Nephron progenitor cell (in vitro differentiated cells): ENCODE data around the gene MRPL12.
A peak's percentile ranks its signal among the peaks of the same experiment; 100 is the strongest.

Experiments used
- DNase-seq: peaks from one replicate; pipeline ENCODE4 v3.0.0; 2021
- H3K27ac Mint-ChIP-seq: 2 replicates; pipeline ENCODE4 v1.8.0; 2021; ENCODE audit warnings: mild to moderate bottlenecking, moderate library complexity, mixed read lengths
- H3K27me3 Mint-ChIP-seq: 2 replicates; pipeline ENCODE4 v1.8.0; 2021; ENCODE audit warnings: mild to moderate bottlenecking, low read depth, mixed read lengths; ENCODE audit not compliant: poor library complexity
- H3K36me3 Mint-ChIP-seq: 2 replicates; pipeline ENCODE4 v1.8.0; 2021; ENCODE audit warnings: low read depth, mixed read lengths
- H3K4me1 Mint-ChIP-seq: 2 replicates; pipeline ENCODE4 v1.8.0; 2021; ENCODE audit warnings: mixed read lengths
- H3K4me3 Mint-ChIP-seq: 2 replicates; pipeline ENCODE4 v1.8.0; 2021; ENCODE audit warnings: mild to moderate bottlenecking, moderate library complexity, mixed read lengths
- H3K9me3 Mint-ChIP-seq: 2 replicates; pipeline ENCODE4 v1.8.0; 2021; ENCODE audit warnings: mild to moderate bottlenecking, moderate library complexity, mixed read lengths
- TF ChIP-seq, protein P1 (sequence below): fragments of 200-600 bp; sonication (generic); IDR thresholded peaks from 2 replicates; pipeline ENCODE4 v1.5.0; 2021; ENCODE audit warnings: antibody characterized with exemption

MRPL12 gene

DNA sequence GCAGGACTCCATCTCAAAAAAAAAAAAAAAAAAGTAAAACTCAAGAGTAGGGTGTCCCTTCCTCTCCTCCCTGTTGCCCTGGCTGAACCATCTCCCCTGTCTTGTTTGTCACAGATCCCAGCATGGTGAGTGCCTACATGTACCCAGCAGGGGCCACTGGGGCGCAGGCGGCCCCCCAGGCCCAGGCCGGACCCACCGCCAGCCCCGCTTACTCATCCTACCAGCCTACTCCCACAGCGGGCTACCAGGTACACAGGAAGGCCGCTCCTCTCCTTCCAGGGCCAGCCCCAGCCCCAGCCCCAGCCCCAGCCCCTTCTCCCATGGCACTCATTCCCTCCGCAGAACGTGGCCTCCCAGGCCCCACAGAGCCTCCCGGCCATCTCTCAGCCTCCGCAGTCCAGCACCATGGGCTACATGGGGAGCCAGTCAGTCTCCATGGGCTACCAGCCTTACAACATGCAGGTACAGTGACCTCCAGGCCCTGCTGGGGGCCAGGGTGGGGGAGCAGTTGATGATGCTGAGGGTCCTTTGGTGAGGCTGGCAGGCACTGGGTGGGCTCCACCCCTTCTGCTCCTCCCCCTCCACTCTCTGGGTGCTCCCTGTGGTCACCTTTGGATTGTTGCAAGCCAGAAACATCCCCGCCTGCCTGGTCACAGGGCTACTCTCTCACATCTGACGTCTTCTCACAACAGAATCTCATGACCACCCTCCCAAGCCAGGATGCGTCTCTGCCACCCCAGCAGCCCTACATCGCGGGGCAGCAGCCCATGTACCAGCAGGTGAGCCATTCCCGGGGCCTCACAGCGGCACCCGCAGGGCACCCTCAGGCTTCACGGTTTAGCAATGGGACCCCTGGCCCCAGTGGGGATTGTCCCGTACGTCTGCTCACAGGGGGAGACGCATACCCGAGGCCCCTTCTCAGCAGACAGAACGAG lies 2.5 kb upstream of the MRPL12 start:
- H3K27ac Mint-ChIP-seq: no peak overlapping the region
- peaks cover 27% of the 10 kb centered on the region for H3K4me1 Mint-ChIP-seq
- H3K27me3 Mint-ChIP-seq: no peaks in the 10 kb centered on the region
- TF ChIP-seq, protein P1, sequence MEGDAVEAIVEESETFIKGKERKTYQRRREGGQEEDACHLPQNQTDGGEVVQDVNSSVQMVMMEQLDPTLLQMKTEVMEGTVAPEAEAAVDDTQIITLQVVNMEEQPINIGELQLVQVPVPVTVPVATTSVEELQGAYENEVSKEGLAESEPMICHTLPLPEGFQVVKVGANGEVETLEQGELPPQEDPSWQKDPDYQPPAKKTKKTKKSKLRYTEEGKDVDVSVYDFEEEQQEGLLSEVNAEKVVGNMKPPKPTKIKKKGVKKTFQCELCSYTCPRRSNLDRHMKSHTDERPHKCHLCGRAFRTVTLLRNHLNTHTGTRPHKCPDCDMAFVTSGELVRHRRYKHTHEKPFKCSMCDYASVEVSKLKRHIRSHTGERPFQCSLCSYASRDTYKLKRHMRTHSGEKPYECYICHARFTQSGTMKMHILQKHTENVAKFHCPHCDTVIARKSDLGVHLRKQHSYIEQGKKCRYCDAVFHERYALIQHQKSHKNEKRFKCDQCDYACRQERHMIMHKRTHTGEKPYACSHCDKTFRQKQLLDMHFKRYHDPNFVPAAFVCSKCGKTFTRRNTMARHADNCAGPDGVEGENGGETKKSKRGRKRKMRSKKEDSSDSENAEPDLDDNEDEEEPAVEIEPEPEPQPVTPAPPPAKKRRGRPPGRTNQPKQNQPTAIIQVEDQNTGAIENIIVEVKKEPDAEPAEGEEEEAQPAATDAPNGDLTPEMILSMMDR: no peak
- no peak for DNase-seq
- H3K9me3 Mint-ChIP-seq: peaks cover 3% of the 10 kb centered on the region
- H3K4me3 Mint-ChIP-seq: peak overlapping the region; percentile 70
- peaks cover 43% of the 10 kb centered on the region for H3K36me3 Mint-ChIP-seq

DNA sequence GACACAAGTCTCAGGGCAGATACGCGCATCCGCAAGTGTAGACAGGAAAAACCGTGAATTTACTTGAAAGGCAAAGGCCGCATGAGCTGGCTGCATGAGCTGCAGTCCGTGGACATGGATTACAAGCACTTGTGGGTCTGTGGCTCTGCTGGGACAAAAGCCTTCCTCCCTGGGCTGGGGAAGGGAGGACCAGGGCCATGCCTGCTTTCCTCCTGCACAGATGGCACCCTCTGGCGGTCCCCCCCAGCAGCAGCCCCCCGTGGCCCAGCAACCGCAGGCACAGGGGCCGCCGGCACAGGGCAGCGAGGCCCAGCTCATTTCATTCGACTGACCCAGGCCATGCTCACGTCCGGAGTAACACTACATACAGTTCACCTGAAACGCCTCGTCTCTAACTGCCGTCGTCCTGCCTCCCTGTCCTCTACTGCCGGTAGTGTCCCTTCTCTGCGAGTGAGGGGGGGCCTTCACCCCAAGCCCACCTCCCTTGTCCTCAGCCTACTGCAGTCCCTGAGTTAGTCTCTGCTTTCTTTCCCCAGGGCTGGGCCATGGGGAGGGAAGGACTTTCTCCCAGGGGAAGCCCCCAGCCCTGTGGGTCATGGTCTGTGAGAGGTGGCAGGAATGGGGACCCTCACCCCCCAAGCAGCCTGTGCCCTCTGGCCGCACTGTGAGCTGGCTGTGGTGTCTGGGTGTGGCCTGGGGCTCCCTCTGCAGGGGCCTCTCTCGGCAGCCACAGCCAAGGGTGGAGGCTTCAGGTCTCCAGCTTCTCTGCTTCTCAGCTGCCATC lies 1.7 kb upstream of the MRPL12 start:
- no peaks in the 10 kb centered on the region for H3K27me3 Mint-ChIP-seq
- peak overlapping the region; percentile 97 for H3K4me3 Mint-ChIP-seq
- no peak overlapping the region for H3K27ac Mint-ChIP-seq
- peaks cover 3% of the 10 kb centered on the region for H3K9me3 Mint-ChIP-seq
- TF ChIP-seq, protein P1: no peak
- H3K36me3 Mint-ChIP-seq: peaks cover 51% of the 10 kb centered on the region
- H3K4me1 Mint-ChIP-seq: peaks cover 27% of the 10 kb centered on the region
- no peak for DNase-seq

DNA sequence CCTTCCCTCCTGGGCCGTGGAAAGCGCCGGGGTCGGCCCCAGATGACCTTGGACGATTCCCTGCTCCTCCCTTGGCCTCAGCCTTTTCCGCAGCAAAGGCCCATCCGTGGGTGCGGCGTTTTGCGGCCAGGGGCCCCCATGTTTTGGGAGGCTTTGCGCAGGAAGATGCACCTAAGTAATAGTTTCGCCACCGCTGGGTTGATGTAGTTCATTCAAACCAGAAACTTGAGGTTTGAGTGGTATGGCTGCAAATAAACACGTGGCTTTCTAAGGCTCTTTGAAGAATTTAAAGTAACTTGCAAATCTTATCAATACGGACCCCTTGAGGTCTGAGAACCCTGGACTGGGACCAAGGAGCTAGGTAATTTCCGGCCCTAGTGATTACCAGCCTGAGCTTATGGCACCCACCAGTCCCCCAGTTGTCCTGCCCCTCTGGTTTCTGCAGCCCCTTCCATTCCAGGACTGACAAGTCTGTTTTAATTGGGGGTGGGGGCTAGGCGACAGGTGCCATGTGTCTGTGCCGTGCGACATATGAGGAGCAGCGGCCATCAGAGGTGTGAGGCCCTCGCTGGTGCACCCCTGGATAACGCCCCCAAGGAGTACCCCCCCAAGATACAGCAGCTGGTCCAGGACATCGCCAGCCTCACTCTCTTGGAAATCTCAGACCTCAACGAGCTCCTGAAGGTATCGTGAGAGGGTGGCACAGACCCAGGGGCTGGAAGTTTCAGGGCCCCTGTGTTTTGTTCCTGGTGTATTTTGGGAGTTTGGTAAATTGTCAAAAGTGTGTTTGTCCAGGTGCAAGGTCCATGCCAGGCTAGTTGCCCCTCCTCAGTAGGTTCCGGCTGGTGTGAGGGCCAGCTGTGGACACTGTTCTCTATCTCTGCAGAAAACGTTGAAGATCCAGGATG lies 834 bp downstream of the MRPL12 start:
- Mint-ChIP-seq H3K36me3 (peaks cover 37% of the 10 kb centered on the region), H3K4me1 (peaks cover 27% of the 10 kb centered on the region), H3K27ac (no peak overlapping the region), H3K9me3 (no peaks in the 10 kb centered on the region), H3K27me3 (no peaks in the 10 kb centered on the region), H3K4me3 (peak overlapping the region; percentile 81)
- TF ChIP-seq, protein P1: no peak
- no peak for DNase-seq

DNA sequence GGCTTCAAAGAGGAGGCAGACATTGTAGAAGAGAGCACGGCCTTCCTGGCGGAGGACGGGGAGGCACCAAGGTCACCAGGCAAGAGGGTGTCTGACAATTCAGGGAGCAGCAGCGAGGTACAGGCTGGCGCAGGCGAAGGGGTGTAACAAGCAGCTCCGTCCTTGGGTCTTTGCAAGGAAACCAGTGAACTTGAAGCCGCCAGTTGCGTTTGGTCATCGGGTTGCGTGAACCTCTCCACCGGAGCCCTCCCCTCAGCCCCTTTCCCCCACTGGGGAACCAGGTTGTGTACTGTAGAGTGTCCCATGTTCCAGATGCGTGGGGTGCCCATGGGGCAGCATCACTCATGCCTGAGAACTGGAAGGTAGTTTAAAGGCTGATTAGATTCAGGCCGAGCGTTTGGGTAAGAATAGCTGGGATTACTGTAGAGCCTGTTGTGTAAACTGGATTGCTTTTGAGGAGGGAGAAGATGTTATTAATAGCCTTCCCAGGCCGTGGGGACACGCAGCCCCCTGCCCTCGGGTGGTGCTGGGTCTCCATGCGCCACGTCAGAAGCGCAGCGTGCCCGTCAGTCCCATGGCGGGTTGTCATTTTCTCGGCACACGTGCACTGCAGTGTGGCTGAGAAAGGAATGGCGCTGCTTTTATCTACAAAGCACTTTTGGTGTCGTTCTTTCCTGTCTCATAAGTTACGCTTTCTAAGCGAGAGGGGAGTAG lies 2.5 kb downstream of the MRPL12 start:
- Mint-ChIP-seq H3K27me3 (peaks cover 12% of the 10 kb centered on the region), H3K9me3 (no peaks in the 10 kb centered on the region), H3K36me3 (peaks cover 32% of the 10 kb centered on the region), H3K27ac (peak overlapping the region; percentile 92), H3K4me3 (peak overlapping the region; percentile 47), H3K4me1 (peaks cover 35% of the 10 kb centered on the region)
- DNase-seq: no peak
- TF ChIP-seq, protein P1: no peak

DNA sequence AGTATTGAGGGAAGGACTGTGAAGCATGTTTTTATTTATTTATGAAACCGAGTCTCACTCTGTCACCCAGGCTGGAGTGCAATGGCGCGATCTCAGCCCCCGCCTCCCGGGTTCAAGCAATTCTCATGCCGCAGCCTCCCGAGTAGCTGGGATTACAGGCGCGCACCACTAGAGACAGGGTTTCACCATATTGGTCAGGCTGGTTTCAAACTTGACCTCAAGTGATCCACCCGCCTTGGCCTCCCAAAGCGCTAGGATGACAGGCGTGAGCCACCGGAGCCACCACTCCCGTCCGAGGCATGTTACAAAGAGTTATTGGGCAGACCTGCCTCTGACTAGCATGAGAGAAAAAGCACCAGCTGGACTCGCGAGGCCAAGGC lies 3.1 kb downstream of the MRPL12 start:
- Mint-ChIP-seq H3K27me3 (peaks cover 17% of the 10 kb centered on the region), H3K9me3 (no peaks in the 10 kb centered on the region), H3K4me3 (no peak overlapping the region), H3K4me1 (peaks cover 36% of the 10 kb centered on the region), H3K36me3 (peaks cover 27% of the 10 kb centered on the region), H3K27ac (no peak overlapping the region)
- TF ChIP-seq, protein P1: no peak
- no peak for DNase-seq
